Hepatocyte (in vitro differentiated cells): ENCODE measurements around the gene WDHD1. TPM values are rescaled to one million over a fixed set of nuclear protein-coding genes. Genes with fewer than 3 reads are reported as not detected.

Experiments used
- DNase-seq: peaks from one replicate; pipeline ENCODE4 v3.0.0-alpha.2; 2016; ENCODE audit warnings: low spot score
- H2AFZ ChIP-seq: fragments of 200-600 bp; sonication (generic); 2 replicates; pipeline ENCODE4 v1.6.0; 2016; ENCODE audit warnings: antibody characterized with exemption, mild to moderate bottlenecking
- H3K27ac ChIP-seq: fragments of 200-600 bp; sonication (generic); 2 replicates; pipeline ENCODE4 v1.5.1; 2016; ENCODE audit warnings: mild to moderate bottlenecking
- H3K27me3 ChIP-seq: fragments of 200-600 bp; sonication (generic); 2 replicates; pipeline ENCODE4 v1.6.1; 2016
- H3K36me3 ChIP-seq: fragments of 200-600 bp; sonication (generic); replicated peaks from 2 replicates; pipeline ENCODE4 v1.5.1; 2016; ENCODE audit warnings: low read depth; ENCODE audit not compliant: insufficient read depth
- H3K4me1 ChIP-seq: fragments of 200-600 bp; sonication (generic); 2 replicates; pipeline ENCODE4 v1.5.1; 2016; ENCODE audit warnings: mild to moderate bottlenecking, moderate library complexity; ENCODE audit not compliant: insufficient read depth
- H3K4me2 ChIP-seq: fragments of 200-600 bp; sonication (generic); 2 replicates; pipeline ENCODE4 v1.6.0; 2016
- H3K4me3 ChIP-seq: fragments of 200-600 bp; sonication (generic); 2 replicates; pipeline ENCODE4 v1.5.1; 2016; ENCODE audit warnings: mild to moderate bottlenecking
- H3K79me2 ChIP-seq: fragments of 200-600 bp; sonication (generic); 2 replicates; pipeline ENCODE4 v1.6.0; 2017; ENCODE audit warnings: mild to moderate bottlenecking
- H3K9me2 ChIP-seq: fragments of 200-600 bp; sonication (generic); replicated peaks from 2 replicates; pipeline ENCODE4 v1.6.0; 2017; ENCODE audit warnings: mild to moderate bottlenecking; ENCODE audit not compliant: insufficient read depth
- H3K9me3 ChIP-seq: fragments of 200-600 bp; sonication (generic); 2 replicates; pipeline ENCODE4 v1.5.1; 2016; ENCODE audit warnings: low read depth, mild to moderate bottlenecking
- H4K20me1 ChIP-seq: fragments of 200-600 bp; sonication (generic); 2 replicates; pipeline ENCODE4 v1.6.0; 2016; ENCODE audit warnings: mild to moderate bottlenecking; ENCODE audit not compliant: insufficient read depth, poor library complexity, severe bottlenecking
- EZH2 ChIP-seq: fragments of 200-600 bp; sonication (generic); IDR thresholded peaks from 2 replicates; pipeline ENCODE4 v1.6.1; 2016; ENCODE audit warnings: antibody characterized with exemption, mild to moderate bottlenecking, borderline replicate concordance
- EZH2phosphoT487 ChIP-seq: fragments of 200-600 bp; sonication (generic); IDR thresholded peaks from one replicate; pipeline ENCODE4 v1.6.1; 2018; ENCODE audit warnings: antibody characterized with exemption, mild to moderate bottlenecking, low read depth, moderate library complexity; ENCODE audit not compliant: unreplicated experiment, severe bottlenecking
- whole genome bisulfite sequencing: methylation state at CpG from one replicate; pipeline ENCODE4 v1.1.6; 2016; ENCODE audit warnings: low lambda C conversion rate; ENCODE audit errors: missing lambda C conversion rate; 5-methylcytosine and 5-hydroxymethylcytosine counted together
- polyA plus RNA-seq: library from polyadenylated mRNA; unstranded; fragments of >200 nt; fragmentation: Nextera tagmentation; extraction: Ambion mirVana; gene quantifications from 2 replicates; pipeline ENCODE4 v1.2.1, GENCODE V29; 2016
- total RNA-seq: library from RNA; depleted of rRNA; stranded (reverse); fragments of >200 nt; gene quantifications from 2 replicates; pipeline ENCODE4 v1.2.3, GENCODE V29; 2014
- TF ChIP-seq, protein P1 (sequence below): fragments of 200-600 bp; sonication (generic); IDR thresholded peaks from 2 replicates; pipeline ENCODE4 v1.5.1; 2016; ENCODE audit warnings: antibody characterized with exemption, mild to moderate bottlenecking; ENCODE audit not compliant: poor library complexity

The WDHD1 gene
- total and polyA plus RNA-seq, 2 experiments from 2014 or later: 4.1 to 5.9 TPM

- no peak overlapping the region for H3K4me3 ChIP-seq
- H3K9me3 ChIP-seq: no peaks in the 10 kb centered on the region
- no peaks in the 10 kb centered on the region for H3K79me2 ChIP-seq
- no peaks in the 10 kb centered on the region for H3K27me3 ChIP-seq
- DNase-seq: no peak
- no peak overlapping the region for H3K4me2 ChIP-seq
- no peak overlapping the region for H3K27ac ChIP-seq
- H3K9me2 ChIP-seq: no peaks in the 10 kb centered on the region
- H3K4me1 ChIP-seq: no peaks in the 10 kb centered on the region
- TF ChIP-seq EZH2phosphoT487 (no peak), EZH2 (no peak)
- TF ChIP-seq, protein P1, sequence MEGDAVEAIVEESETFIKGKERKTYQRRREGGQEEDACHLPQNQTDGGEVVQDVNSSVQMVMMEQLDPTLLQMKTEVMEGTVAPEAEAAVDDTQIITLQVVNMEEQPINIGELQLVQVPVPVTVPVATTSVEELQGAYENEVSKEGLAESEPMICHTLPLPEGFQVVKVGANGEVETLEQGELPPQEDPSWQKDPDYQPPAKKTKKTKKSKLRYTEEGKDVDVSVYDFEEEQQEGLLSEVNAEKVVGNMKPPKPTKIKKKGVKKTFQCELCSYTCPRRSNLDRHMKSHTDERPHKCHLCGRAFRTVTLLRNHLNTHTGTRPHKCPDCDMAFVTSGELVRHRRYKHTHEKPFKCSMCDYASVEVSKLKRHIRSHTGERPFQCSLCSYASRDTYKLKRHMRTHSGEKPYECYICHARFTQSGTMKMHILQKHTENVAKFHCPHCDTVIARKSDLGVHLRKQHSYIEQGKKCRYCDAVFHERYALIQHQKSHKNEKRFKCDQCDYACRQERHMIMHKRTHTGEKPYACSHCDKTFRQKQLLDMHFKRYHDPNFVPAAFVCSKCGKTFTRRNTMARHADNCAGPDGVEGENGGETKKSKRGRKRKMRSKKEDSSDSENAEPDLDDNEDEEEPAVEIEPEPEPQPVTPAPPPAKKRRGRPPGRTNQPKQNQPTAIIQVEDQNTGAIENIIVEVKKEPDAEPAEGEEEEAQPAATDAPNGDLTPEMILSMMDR: no peak
- H3K36me3 ChIP-seq: no peaks in the 10 kb centered on the region
- 89% methylated on average over 9 of the region's 9 CpGs for WGBS
- H2AFZ ChIP-seq: no peak overlapping the region
- H4K20me1 ChIP-seq: no peaks in the 10 kb centered on the region
Observed at GRCh38 chr14:54944737-54945391, 82.0 kb downstream of the WDHD1 start.

GRCh38 chr14:54942913-54943312 is 84.0 kb downstream of the WDHD1 start:
- Histone ChIP-seq H3K4me2 (no peak overlapping the region), H2AFZ (no peak overlapping the region), H4K20me1 (no peaks in the 10 kb centered on the region), H3K9me3 (no peaks in the 10 kb centered on the region), H3K9me2 (no peaks in the 10 kb centered on the region), H3K4me3 (no peak overlapping the region), H3K27me3 (no peaks in the 10 kb centered on the region), H3K4me1 (no peaks in the 10 kb centered on the region), H3K79me2 (no peaks in the 10 kb centered on the region), H3K36me3 (no peaks in the 10 kb centered on the region), H3K27ac (no peak overlapping the region)
- WGBS: over 99% methylated on average over 4 of the region's 4 CpGs
- no peak for TF ChIP-seq EZH2phosphoT487
- TF ChIP-seq, protein P1: no peak
- no peak for TF ChIP-seq EZH2
- DNase-seq: no peak

DNA sequence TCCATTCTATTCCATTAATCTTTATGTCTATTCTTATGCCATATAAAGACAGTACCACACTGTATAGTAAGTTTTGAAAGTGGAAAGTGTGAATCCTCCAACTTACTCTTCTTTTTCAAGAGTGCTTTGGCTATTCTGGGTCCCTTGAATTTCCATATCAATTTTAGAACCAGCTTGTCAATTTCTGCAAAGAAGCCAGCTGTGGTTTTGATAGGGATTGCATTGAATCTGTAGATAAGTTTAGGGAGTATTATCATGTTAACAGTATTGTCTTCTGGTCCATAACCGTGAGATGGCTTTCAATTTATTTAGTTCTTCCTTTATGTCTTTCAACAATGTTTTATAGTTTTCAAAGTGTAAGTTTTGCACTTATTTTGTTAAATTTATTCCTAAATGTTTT is 90.1 kb downstream of the WDHD1 start:
- no peak for DNase-seq
- no peaks in the 10 kb centered on the region for H4K20me1 ChIP-seq
- no peaks in the 10 kb centered on the region for H3K4me1 ChIP-seq
- H3K4me3 ChIP-seq: no peak overlapping the region
- 93% methylated on average over 1 of the region's 1 CpG for WGBS
- no peaks in the 10 kb centered on the region for H3K27me3 ChIP-seq
- H2AFZ ChIP-seq: no peak overlapping the region
- H3K79me2 ChIP-seq: no peaks in the 10 kb centered on the region
- no peaks in the 10 kb centered on the region for H3K9me3 ChIP-seq
- H3K27ac ChIP-seq: no peak overlapping the region
- no peak for TF ChIP-seq EZH2phosphoT487
- TF ChIP-seq, protein P1: no peak
- no peak for TF ChIP-seq EZH2
- no peak overlapping the region for H3K4me2 ChIP-seq
- no peaks in the 10 kb centered on the region for H3K9me2 ChIP-seq
- no peaks in the 10 kb centered on the region for H3K36me3 ChIP-seq
